PC-9 (cell line): ENCODE data around the gene CNGA4. TPM values are rescaled to one million over a fixed set of nuclear protein-coding genes. Genes with fewer than 3 reads are reported as not detected.
A peak's percentile ranks its signal among the peaks of the same experiment; 100 is the strongest.

Experiments used
- BruUV-seq: library from RNA; stranded (reverse); fragments of 400-500 nt; replicated peaks from 2 replicates; lab custom pipeline; 2021; lab: Mats Ljungman, UMichigan
- CTCF ChIA-PET: fragments of 300-600 bp; sonication (Branson Sonifier 250); formaldehyde crosslinking; loops from one replicate; lab custom pipeline; 2022; ENCODE audit warnings: antibody characterized with exemption; lab: Charles Lee
- POLR2A ChIA-PET: fragments of 300-600 bp; sonication (Branson Sonifier 250); formaldehyde crosslinking; loops from one replicate; lab custom pipeline; 2022; ENCODE audit warnings: antibody characterized with exemption; ENCODE audit not compliant: unreplicated experiment; lab: Charles Lee
- DNase-seq, 2 experiments: peaks; one replicate each; pipeline versions ENCODE4 v3.0.0 to v3.0.0-alpha.2; 2015 to 2022; ENCODE audit warnings: mixed read lengths in 1 of 2
- H2AFZ ChIP-seq: fragments of 200-600 bp; sonication (generic); 2 replicates; pipeline ENCODE4 v1.8.1; 2017; ENCODE audit warnings: antibody characterized with exemption
- H3F3A ChIP-seq: fragments of 200-600 bp; sonication (generic); 2 replicates; pipeline ENCODE4 v1.8.1; 2017; ENCODE audit warnings: antibody characterized with exemption, mild to moderate bottlenecking, low read depth; ENCODE audit not compliant: insufficient read depth
- H3K27ac ChIP-seq: fragments of 200-600 bp; sonication (generic); 2 replicates; pipeline ENCODE4 v1.6.1; 2016; ENCODE audit warnings: mixed run types
- H3K27me3 ChIP-seq: fragments of 200-600 bp; sonication (generic); 2 replicates; pipeline ENCODE4 v1.6.1; 2016; ENCODE audit warnings: low read depth, mixed run types; ENCODE audit not compliant: insufficient read depth
- H3K36me3 ChIP-seq: fragments of 200-600 bp; sonication (generic); 2 replicates; pipeline ENCODE4 v1.6.1; 2016; ENCODE audit warnings: low read depth, mixed run types
- H3K4me1 ChIP-seq: fragments of 200-600 bp; sonication (generic); replicated peaks from 2 replicates; pipeline ENCODE4 v1.6.1; 2016; ENCODE audit warnings: mixed run types; ENCODE audit not compliant: insufficient read depth
- H3K4me2 ChIP-seq: fragments of 200-600 bp; sonication (generic); 2 replicates; pipeline ENCODE4 v1.6.1; 2017; ENCODE audit warnings: mixed run types
- H3K4me3 ChIP-seq: fragments of 200-600 bp; sonication (generic); 2 replicates; pipeline ENCODE4 v1.6.1; 2016; ENCODE audit warnings: mixed run types
- H3K79me2 ChIP-seq: fragments of 200-600 bp; sonication (generic); 2 replicates; pipeline ENCODE4 v1.6.1; 2017; ENCODE audit warnings: low read depth, mixed run types
- H3K9me2 ChIP-seq: fragments of 200-600 bp; sonication (generic); 2 replicates; pipeline ENCODE4 v1.8.1; 2017; ENCODE audit warnings: mild to moderate bottlenecking; ENCODE audit not compliant: insufficient read depth
- H3K9me3 ChIP-seq: fragments of 200-600 bp; sonication (generic); 2 replicates; pipeline ENCODE4 v1.8.1; 2016; ENCODE audit warnings: low read depth; ENCODE audit not compliant: insufficient read depth
- H4K20me1 ChIP-seq: fragments of 200-600 bp; sonication (generic); 2 replicates; pipeline ENCODE4 v1.8.1; 2017; ENCODE audit not compliant: insufficient read depth
- EZH2 ChIP-seq: fragments of 200-600 bp; sonication (generic); IDR thresholded peaks from 2 replicates; pipeline ENCODE4 v1.8.0; 2017; ENCODE audit warnings: antibody characterized with exemption, low read depth
- intact Hi-C: fragments of 100-400 bp; cut with micrococcal nuclease; formaldehyde crosslinking; loops from one replicate; pipeline ENCODE4 v1.10.0; 2022; ENCODE audit not compliant: unreplicated experiment
- total RNA-seq: library from RNA; stranded (reverse); gene quantifications from 2 replicates; pipeline ENCODE4 v1.2.3, GENCODE V29; 2021
- TF ChIP-seq, protein P1 (sequence below): fragments of 200-600 bp; sonication (generic); conservative IDR thresholded peaks from 2 replicates; pipeline ENCODE4 v1.6.1; 2017; ENCODE audit warnings: mixed run types, antibody characterized with exemption, mild to moderate bottlenecking, moderate library complexity

The CNGA4 gene
- total RNA-seq, 1 experiment from 2014 or later: 0.20 TPM

DNA sequence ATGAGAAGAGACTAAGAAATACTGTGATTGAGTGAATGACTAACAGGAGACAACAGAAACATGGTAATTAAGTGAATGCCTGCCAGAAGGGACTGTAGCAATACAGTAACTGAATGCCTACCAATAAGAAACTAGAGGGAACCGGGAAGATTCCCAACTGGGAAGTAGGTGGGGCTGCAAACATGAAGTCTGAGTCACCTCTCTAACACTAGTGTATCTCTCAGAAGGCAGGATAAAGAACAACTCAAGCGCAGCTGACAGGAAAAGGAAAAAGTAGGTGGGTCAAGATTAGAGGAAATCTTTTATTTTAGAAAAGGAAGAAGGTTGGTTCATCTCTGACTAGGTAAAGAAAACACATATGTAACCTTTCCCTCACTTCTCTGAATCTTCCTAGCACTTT, 19.5 kb upstream of the CNGA4 start:
- ChIA-PET CTCF (no interaction called here), POLR2A (no interaction called here)
- Histone ChIP-seq H3K4me3 (no peak overlapping the region), H3K4me1 (no peaks in the 10 kb centered on the region), H3K27ac (no peak overlapping the region), H3K36me3 (no peaks in the 10 kb centered on the region), H3K4me2 (no peak overlapping the region), H4K20me1 (no peaks in the 10 kb centered on the region), H3K9me3 (no peaks in the 10 kb centered on the region), H3K79me2 (no peaks in the 10 kb centered on the region), H3K9me2 (no peaks in the 10 kb centered on the region), H3F3A (no peaks in the 10 kb centered on the region), H2AFZ (no peak overlapping the region), H3K27me3 (no peaks in the 10 kb centered on the region)
- peak in 1 of 2 experiments; percentile 7 for DNase-seq
- no peak for TF ChIP-seq EZH2
- TF ChIP-seq, protein P1, sequence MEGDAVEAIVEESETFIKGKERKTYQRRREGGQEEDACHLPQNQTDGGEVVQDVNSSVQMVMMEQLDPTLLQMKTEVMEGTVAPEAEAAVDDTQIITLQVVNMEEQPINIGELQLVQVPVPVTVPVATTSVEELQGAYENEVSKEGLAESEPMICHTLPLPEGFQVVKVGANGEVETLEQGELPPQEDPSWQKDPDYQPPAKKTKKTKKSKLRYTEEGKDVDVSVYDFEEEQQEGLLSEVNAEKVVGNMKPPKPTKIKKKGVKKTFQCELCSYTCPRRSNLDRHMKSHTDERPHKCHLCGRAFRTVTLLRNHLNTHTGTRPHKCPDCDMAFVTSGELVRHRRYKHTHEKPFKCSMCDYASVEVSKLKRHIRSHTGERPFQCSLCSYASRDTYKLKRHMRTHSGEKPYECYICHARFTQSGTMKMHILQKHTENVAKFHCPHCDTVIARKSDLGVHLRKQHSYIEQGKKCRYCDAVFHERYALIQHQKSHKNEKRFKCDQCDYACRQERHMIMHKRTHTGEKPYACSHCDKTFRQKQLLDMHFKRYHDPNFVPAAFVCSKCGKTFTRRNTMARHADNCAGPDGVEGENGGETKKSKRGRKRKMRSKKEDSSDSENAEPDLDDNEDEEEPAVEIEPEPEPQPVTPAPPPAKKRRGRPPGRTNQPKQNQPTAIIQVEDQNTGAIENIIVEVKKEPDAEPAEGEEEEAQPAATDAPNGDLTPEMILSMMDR: no peak
- no TSS peak for BruUV-seq
- intact Hi-C loops: no loop called here

DNA sequence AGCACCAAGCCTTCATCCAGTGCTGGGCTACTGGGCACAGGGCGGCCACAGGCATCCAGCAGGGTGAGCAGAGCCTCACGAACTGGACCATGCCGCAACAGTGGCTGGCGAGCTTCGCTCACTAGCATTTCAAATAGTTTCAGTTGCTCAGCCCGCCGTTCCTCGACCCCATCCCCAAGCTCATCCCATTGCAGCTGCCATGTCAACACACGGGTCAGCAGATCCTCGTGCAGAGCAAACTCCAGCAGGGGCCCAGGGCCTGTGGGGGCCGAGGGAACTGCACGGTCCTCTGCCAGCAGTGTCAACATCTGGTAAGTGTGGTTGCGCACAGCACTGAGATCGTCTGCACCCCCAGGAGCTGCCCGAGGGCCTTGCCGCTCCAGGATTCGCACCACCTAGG, 15.0 kb upstream of the CNGA4 start:
- H3K4me2 ChIP-seq: no peak overlapping the region
- no peaks in the 10 kb centered on the region for H3K9me2 ChIP-seq
- ChIA-PET POLR2A (no interaction called here), CTCF (no interaction called here)
- no TSS peak for BruUV-seq
- no peaks in the 10 kb centered on the region for H3K36me3 ChIP-seq
- H3K4me3 ChIP-seq: no peak overlapping the region
- H3K27me3 ChIP-seq: no peaks in the 10 kb centered on the region
- TF ChIP-seq, protein P1: no peak
- no peak for TF ChIP-seq EZH2
- H4K20me1 ChIP-seq: no peaks in the 10 kb centered on the region
- peaks cover 14% of the 10 kb centered on the region; the same call in 1 of the 2 replicates for H3K79me2 ChIP-seq
- intact Hi-C loops: no loop called here
- no peaks in the 10 kb centered on the region for H3F3A ChIP-seq
- no peaks in the 10 kb centered on the region for H3K4me1 ChIP-seq
- no peaks in the 10 kb centered on the region for H3K9me3 ChIP-seq
- no peak overlapping the region for H2AFZ ChIP-seq
- H3K27ac ChIP-seq: no peak overlapping the region
- DNase-seq: no peak

DNA sequence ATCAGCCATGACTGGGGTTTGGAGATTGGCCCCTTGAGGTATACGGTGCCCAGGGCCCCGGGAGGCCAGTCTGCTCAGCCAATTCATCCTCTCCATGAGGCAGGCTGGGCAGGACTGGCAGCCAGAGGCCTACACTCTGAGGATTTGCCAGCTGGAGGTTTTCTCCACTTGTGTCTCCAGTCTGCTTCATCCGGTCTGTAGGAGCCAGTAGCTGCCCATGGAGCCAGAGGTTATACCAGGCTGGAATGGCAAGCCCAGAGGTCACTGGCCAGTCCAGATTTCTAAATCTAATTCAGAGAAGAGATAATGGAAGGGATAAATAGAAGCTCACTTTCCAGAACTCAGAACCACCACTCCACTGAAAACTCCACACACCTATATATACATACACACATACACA, 14.5 kb upstream of the CNGA4 start:
- no peaks in the 10 kb centered on the region for H3K9me3 ChIP-seq
- H2AFZ ChIP-seq: no peak overlapping the region
- H3K27ac ChIP-seq: no peak overlapping the region
- no peaks in the 10 kb centered on the region for H3F3A ChIP-seq
- H3K4me1 ChIP-seq: no peaks in the 10 kb centered on the region
- H3K4me2 ChIP-seq: no peak overlapping the region
- H3K4me3 ChIP-seq: no peak overlapping the region
- BruUV-seq: no TSS peak
- TF ChIP-seq, protein P1: no peak
- TF ChIP-seq EZH2: no peak
- H4K20me1 ChIP-seq: no peaks in the 10 kb centered on the region
- peaks cover 14% of the 10 kb centered on the region; the same call in 1 of the 2 replicates for H3K79me2 ChIP-seq
- ChIA-PET CTCF (no interaction called here), POLR2A (no interaction called here)
- intact Hi-C loops: no loop called here
- no peaks in the 10 kb centered on the region for H3K27me3 ChIP-seq
- H3K36me3 ChIP-seq: no peaks in the 10 kb centered on the region
- H3K9me2 ChIP-seq: no peaks in the 10 kb centered on the region
- DNase-seq: no peak
